SH-SY5Y (cell line): Measurements from ENCODE around the gene HDHD3.

Source experiments
- GATA2 ChIP-seq: IDR thresholded peaks from 2 replicates; pipeline ENCODE4 v1.6.1; 2011; ENCODE audit warnings: mild to moderate bottlenecking, low read depth, low read length
- GATA3 ChIP-seq: IDR thresholded peaks from 2 replicates; pipeline ENCODE4 v1.6.1; 2011; ENCODE audit warnings: low read depth, mild to moderate bottlenecking, low read length, moderate library complexity

GRCh38 chr9:113355040-113355596 lies 21.7 kb downstream of the HDHD3 start:
- TF ChIP-seq GATA2 = no peak
- TF ChIP-seq GATA3 = no peak
